GM13976 (cell line): ENCODE data around the gene DTX3.

Source experiments
- DNase-seq: peaks from one replicate; pipeline ENCODE4 v3.0.0; 2012; ENCODE audit warnings: low spot score
- in situ Hi-C: fragments of 300-500 bp; cut with MboI; formaldehyde crosslinking; loops from one replicate; pipeline ENCODE4 v1.12.0; 2022; ENCODE audit warnings: low sequenced_read_pairs, mixed read lengths, inconsistent platforms; ENCODE audit not compliant: unreplicated experiment
- TF ChIP-seq, protein P1 (sequence below): IDR thresholded peaks from 2 replicates; pipeline ENCODE4 v1.5.1; 2012; ENCODE audit warnings: borderline replicate concordance, mild to moderate bottlenecking; ENCODE audit not compliant: insufficient read depth; ENCODE audit errors: extremely low read depth, missing control alignments, control extremely low read depth

Gene DTX3

DNA sequence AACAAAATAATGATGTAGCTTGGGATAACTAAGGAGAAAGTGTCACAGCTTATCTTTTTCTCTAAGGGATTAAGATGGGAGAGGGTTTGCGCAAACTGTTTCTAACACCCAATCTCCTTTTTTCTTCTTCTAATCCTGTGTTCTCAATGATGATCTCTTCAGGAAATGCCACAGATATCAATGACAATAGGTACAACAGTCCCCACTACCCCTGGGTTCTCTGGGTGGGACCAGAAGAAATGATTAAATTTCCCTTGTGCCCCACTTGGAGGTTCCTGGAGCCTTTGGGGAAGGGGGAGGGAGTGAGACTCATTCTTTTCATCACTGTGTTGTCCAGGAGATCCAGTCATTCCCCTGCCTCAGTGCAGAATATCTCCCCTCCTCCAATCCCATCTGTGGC, 22.2 kb upstream of the DTX3 start:
- in situ Hi-C loops, result no loop called here
- TF ChIP-seq, protein P1, sequence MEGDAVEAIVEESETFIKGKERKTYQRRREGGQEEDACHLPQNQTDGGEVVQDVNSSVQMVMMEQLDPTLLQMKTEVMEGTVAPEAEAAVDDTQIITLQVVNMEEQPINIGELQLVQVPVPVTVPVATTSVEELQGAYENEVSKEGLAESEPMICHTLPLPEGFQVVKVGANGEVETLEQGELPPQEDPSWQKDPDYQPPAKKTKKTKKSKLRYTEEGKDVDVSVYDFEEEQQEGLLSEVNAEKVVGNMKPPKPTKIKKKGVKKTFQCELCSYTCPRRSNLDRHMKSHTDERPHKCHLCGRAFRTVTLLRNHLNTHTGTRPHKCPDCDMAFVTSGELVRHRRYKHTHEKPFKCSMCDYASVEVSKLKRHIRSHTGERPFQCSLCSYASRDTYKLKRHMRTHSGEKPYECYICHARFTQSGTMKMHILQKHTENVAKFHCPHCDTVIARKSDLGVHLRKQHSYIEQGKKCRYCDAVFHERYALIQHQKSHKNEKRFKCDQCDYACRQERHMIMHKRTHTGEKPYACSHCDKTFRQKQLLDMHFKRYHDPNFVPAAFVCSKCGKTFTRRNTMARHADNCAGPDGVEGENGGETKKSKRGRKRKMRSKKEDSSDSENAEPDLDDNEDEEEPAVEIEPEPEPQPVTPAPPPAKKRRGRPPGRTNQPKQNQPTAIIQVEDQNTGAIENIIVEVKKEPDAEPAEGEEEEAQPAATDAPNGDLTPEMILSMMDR, result no peak
- DNase-seq, result no peak

- in situ Hi-C loops, result no loop called here
- DNase-seq, result peak; percentile 87
Measured at GRCh38 chr12:57583008-57583831, 21.4 kb upstream of the DTX3 start.

DNA sequence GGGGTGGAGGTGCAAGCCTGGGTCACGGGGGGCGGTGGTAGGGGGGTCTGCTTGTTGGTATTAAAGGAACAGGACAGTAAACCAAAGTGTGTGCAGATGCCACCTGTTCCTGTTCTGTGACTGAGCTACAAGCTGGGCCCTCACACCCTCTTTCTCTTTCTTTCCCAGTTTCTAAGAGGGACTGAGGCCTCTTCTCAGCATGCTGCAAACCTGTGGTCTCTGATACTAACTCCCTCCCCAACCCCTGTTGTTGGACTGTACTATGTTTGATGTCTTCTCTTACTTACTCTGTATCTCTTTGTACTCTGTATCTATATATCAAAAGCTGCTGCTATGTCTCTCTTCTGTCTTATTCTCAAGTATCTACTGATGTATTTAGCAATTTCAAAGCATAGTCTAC, 20.6 kb upstream of the DTX3 start:
- no peak for DNase-seq
- in situ Hi-C loops, result no loop called here
- TF ChIP-seq, protein P1, result no peak

More at GRCh38 chr12:57583008-57583831, 21.4 kb upstream of the DTX3 start:
- TF ChIP-seq, protein P1, result peak; percentile 86

- DNase-seq, result no peak
- TF ChIP-seq, protein P1, result no peak
- in situ Hi-C loops, result no loop called here
Measured at GRCh38 chr12:57584690-57585089, 19.9 kb upstream of the DTX3 start.

DNA sequence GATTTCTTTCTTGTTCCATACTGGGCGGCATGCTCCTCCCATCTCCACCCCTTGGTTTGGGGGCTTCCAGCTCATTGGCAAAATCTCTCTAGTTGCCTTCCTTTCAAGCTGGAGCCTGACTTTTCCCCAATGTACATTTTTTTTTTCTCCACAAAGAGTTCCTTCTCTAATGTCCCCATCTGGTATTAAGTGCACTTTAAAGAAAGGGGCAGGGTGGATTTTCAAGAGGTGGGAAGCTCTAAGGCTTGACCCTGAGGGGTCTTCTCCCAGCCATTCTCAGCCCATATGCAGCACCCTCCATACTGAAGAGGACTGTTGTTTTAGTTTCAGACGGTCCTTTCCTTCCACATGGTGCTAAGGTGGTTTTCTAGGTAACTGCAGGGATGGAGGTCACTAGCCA, 19.5 kb upstream of the DTX3 start:
- no peak for DNase-seq
- TF ChIP-seq, protein P1, result no peak
- in situ Hi-C loops, result no loop called here

GRCh38 chr12:57586128-57586527, 18.5 kb upstream of the DTX3 start:
- in situ Hi-C loops, result no loop called here
- no peak for DNase-seq
- TF ChIP-seq, protein P1, result no peak
